H7 (cell line): ENCODE measurements around the gene BBOF1. TPM values are rescaled to one million over a fixed set of nuclear protein-coding genes. Genes with fewer than 3 reads are reported as not detected.

Experiments used
- DNase-seq: peaks from one replicate; pipeline ENCODE4 v3.0.0; 2012
- H3K27me3 ChIP-seq: 2 replicates; pipeline ENCODE4 v1.6.0; 2011; ENCODE audit warnings: mild to moderate bottlenecking, low read length; ENCODE audit not compliant: control insufficient read depth, insufficient read depth
- H3K36me3 ChIP-seq: replicated peaks from 2 replicates; pipeline ENCODE4 v1.5.1; 2011; ENCODE audit warnings: low read length; ENCODE audit not compliant: control insufficient read depth, insufficient read depth
- H3K4me3 ChIP-seq: 2 replicates; pipeline ENCODE4 v1.5.1; 2011; ENCODE audit warnings: low read depth, mild to moderate bottlenecking, control low read depth, low read length, moderate library complexity; ENCODE audit not compliant: insufficient read depth
- total RNA-seq: library from RNA; depleted of rRNA; stranded (reverse); fragments of >200 nt; shearing (Covaris generic); gene quantifications from 2 replicates; pipeline ENCODE4 v1.2.3, GENCODE V29; 2014

BBOF1 gene
- total RNA-seq, 1 experiment from 2014 or later, result 0.31 TPM

DNA sequence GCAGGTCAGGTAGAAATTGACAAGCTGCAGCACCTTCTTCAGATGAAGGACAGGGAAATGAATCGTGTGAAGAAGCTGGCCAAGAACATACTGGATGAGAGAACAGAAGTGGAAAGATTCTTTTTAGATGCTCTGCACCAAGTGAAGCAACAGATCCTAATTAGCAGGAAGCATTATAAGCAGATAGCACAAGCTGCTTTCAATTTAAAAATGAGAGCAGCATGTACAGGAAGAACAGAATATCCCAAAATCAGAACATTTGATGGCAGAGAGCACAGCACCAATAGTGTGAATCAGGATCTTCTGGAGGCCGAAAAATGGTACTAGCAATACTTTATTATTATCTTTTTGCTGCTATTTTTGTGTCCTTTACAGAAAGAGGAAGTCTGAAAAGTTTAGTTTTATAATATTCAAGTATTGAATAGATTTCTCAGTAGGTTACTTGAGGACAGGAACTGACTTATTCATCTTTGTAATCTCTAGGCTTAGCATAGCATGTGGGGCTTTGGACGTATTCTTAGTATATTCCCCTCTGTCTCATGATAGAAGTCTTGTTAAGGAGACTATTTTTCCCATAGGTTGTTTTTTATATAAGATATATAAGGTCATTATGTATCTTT is 30.8 kb downstream of the BBOF1 start:
- Histone ChIP-seq H3K27me3 (no peaks in the 10 kb centered on the region), H3K4me3 (no peak overlapping the region), H3K36me3 (no peaks in the 10 kb centered on the region)
- no peak for DNase-seq

DNA sequence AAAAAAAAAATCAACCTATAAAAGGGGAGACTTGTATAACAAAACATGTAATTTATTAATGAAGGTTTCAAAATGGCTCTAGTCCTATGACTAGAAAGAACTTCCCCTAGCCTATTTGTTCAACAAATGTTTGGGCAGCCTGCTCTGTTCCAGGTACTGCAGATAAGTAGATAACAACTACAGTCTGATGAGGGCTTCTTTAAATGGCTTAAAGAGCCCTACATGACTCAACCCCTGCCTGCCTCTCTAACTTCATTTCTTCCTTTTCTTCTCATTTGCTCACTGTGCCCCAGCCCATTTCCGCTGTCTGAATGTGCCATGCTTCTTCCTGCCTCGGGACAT is 43.6 kb downstream of the BBOF1 start:
- no peak for DNase-seq
- Histone ChIP-seq H3K27me3 (no peaks in the 10 kb centered on the region), H3K36me3 (peaks cover 5% of the 10 kb centered on the region), H3K4me3 (no peak overlapping the region)

DNA sequence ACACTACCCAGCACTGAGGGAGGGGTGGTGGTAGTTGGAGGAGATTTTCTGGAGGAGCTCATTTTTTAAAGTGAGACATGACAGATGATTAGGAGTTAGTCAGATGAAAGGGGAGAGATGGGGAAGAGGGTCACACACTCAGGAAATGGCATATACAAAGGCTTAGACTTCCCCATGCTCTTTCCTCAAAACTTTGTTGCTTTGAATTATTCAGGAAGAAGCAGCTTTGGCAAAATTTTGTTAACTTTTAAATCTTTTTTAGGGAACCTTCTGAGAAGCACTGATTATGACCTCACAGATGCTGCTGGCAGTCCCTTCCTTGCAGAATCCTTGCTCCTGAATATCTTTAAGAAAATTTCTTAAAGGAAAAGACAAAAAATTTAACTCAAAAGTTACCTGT is 45.3 kb downstream of the BBOF1 start:
- H3K27me3 ChIP-seq, result no peaks in the 10 kb centered on the region
- H3K36me3 ChIP-seq, result peaks cover 5% of the 10 kb centered on the region
- DNase-seq, result no peak
- no peak overlapping the region for H3K4me3 ChIP-seq

DNA sequence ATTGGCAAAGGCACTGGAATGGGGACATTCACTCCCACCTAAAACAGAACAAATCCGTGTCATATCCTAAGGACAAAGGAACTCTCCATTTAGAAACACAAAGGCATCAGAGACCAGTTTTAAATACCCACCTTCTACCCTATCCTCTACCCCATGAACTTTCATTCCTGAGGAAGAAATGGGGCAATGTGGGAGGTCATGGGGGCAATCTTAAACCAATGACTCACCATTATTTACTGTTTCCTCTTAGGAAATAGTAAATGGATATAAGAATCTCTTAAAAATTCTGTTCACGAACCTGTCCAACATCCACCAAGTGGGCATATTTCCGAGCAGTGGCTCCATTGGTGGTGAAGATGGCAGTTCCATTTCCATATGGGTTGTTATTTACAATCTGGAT is 45.7 kb downstream of the BBOF1 start:
- H3K4me3 ChIP-seq, result no peak overlapping the region
- H3K36me3 ChIP-seq, result peaks cover 5% of the 10 kb centered on the region
- no peak for DNase-seq
- H3K27me3 ChIP-seq, result no peaks in the 10 kb centered on the region

DNA sequence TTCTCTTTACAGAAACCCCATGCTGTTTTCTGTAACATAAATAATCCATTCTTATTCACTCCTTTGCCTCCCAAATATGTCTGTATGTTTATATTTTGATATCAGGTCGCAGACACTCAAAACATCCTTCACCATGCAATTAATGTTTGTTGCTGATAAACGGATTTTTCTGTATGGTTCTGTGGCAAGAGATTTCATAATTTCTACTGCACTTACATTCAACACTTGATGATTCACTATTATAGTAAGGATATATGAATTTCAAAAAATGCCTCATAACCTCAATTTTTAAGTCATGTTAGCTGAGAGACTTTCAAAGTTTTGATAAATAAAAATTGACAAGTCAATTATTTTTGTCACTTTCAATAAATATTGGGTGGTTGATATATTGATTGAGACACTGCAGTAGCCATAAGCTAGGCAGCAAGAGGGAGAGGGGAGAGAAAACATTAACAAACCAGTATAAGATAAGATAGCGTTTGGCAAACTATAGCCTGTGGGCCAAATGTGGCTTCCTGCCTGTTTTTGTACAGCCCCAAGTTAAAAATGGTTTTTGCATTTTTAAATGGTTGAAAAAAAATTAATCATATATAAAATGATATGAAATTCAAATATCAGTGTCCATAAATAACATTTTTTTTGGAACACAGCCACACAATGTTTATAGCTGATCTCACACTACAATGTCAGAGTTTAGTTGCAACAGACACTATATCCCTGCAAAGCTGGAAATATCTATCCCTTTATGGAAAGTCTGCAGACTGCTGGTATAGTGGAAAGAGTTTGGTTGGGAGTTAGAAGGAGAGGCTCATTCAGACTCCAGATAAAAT is 46.8 kb downstream of the BBOF1 start:
- DNase-seq, result no peak
- Histone ChIP-seq H3K36me3 (peaks cover 3% of the 10 kb centered on the region), H3K4me3 (no peak overlapping the region), H3K27me3 (no peaks in the 10 kb centered on the region)

- Histone ChIP-seq H3K36me3 (no peaks in the 10 kb centered on the region), H3K27me3 (no peaks in the 10 kb centered on the region), H3K4me3 (no peak overlapping the region)
- DNase-seq, result no peak
Observed at GRCh38 chr14:74077401-74077800, 58.3 kb downstream of the BBOF1 start.

DNA sequence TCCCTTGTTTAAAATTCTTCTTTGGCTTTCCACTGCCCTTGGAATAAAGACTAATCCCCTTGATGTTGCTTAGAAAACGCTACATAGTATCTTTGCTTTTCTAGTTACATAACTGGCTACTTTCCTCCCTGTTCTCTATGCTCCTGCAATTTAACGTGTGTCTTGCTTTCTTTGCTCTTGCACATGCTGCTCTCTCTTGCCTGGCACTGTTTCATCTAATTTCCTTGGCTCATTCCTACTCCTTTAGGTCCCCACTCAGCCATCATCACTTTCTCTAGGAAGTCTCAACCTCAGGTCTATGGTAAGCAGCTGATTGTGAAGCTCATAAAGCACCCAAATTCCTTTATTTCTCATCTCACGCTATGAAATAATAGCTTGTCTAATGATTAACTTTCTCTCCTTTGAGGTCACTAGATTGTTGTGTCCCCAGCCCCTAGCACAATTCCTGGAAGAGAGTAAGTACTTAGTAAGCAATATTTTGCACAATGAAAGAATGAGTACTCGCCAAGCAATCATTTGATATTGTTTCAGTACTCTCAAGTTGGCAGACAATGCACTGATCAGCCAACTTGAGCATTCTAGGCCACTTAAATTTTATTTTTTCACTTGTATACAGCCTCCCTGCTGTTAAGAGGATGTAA is 61.8 kb downstream of the BBOF1 start:
- DNase-seq, result no peak
- Histone ChIP-seq H3K36me3 (no peaks in the 10 kb centered on the region), H3K4me3 (no peak overlapping the region), H3K27me3 (no peaks in the 10 kb centered on the region)

GRCh38 chr14:74081491-74081890 is 62.3 kb downstream of the BBOF1 start:
- H3K4me3 ChIP-seq, result no peak overlapping the region
- no peaks in the 10 kb centered on the region for H3K27me3 ChIP-seq
- no peaks in the 10 kb centered on the region for H3K36me3 ChIP-seq
- DNase-seq, result no peak

GRCh38 chr14:74083161-74083560 is 64.0 kb downstream of the BBOF1 start:
- Histone ChIP-seq H3K27me3 (no peaks in the 10 kb centered on the region), H3K36me3 (no peaks in the 10 kb centered on the region), H3K4me3 (peak overlapping the region; percentile 92)
- DNase-seq, result no peak

DNA sequence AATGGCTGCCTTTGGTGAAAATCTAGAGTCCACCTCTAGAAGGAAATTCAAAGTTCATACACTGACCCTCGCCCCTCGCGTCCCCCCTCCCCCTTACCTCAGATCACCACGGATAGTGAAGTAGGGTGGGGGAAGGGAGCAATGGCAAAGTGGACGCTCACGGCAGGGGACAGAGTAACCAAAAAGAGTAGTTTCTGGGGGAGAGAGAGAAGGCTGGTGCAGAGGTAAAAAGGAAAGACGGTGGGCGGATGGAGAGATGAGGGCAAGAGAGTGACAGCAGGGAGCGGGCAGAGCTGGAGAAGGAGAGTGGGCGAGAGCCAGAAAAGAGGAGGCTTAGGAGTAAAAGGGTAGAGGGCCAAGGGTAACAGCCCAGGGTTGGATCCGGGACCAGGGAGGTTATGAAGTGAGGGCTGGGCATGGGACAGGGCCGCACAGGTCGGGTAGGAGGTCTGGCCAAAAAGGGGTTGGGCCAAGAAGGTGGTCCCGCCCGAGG is 64.7 kb downstream of the BBOF1 start:
- no peaks in the 10 kb centered on the region for H3K27me3 ChIP-seq
- H3K4me3 ChIP-seq, result peak overlapping the region; percentile 92
- peak; percentile 38 for DNase-seq
- no peaks in the 10 kb centered on the region for H3K36me3 ChIP-seq

DNA sequence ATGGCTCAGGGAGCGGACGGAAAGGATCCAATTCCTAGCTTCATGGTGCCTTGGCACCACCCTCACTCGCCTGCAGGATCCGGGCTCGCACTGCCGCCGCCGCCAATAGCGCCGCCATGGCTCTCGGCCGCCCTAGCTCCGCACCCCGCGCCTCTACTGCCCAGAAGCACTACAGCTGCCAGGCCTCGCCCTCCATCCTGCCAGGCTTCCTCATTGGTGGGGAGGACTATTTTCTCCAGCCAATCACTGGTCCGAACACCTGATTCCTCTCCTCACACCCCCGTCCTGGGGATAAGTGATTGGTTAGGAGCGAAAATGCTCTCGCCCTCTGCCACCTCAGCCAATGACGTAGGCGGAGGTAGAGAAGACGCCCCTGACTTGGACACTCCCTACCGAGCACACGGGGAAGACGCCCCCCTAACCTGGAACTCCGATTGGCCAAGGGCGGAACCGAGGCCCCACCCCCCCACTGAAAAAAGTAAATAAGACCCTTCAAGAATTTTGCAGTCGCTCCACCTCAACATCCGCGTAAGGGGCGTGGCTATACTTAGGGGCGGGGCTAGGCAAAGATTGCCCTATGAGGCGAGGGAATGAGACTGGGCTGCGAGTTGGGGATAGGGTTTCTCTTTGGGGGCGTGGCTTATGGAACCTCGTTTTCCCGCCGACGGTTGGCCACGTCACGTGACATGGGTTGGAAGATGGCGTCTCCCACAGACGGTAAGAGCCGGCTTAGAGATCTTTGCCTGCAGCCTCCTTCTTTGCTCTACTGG is 65.3 kb downstream of the BBOF1 start, which contains the start of the genes ALDH6A1 and LIN52:
ALDH6A1 (minus strand) TSS at position 177 of the 770 bp plus-strand sequence; CDS start at position 118, 59 bp downstream.
LIN52 (plus strand) TSS at position 680 of the 770 bp plus-strand sequence; CDS start at position 699, 19 bp downstream.
- H3K4me3 ChIP-seq, result peak within 1 kb of the TSS; percentile 92
- peak; percentile 98 for DNase-seq
- H3K27me3 ChIP-seq, result no peaks in the 10 kb centered on the region

GRCh38 chr14:74085047-74085637 is 66.0 kb downstream of the BBOF1 start:
- Histone ChIP-seq H3K27me3 (no peaks in the 10 kb centered on the region), H3K4me3 (peak overlapping the region; percentile 66), H3K36me3 (no peaks in the 10 kb centered on the region)
- peak; percentile 35 for DNase-seq

More for the DNA sequence above, 65.3 kb downstream of the BBOF1 start, which contains the start of the genes ALDH6A1 and LIN52:
- H3K36me3 ChIP-seq, result no peaks in the 10 kb centered on the region

DNA sequence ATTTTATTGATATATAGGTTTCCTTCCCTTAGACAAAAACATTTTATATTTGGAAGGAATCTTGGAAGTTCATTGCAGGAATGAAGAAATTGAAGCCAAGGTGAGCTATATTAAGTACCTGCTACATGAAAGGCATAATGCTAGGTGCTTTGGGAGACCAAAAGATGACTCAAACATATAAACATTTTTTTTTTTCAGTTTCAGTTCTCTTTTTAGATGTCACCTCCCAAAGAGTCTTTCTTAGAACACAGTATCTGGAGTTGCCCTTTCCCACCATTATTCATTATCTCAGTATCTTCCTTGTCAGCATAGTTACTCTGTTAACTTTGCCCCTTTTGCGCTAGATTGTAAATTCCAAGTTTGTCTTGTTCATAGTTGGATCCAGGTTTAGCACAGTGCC is 66.7 kb downstream of the BBOF1 start:
- Histone ChIP-seq H3K27me3 (no peaks in the 10 kb centered on the region), H3K4me3 (no peak overlapping the region; the same call in 1 of the 2 replicates), H3K36me3 (no peaks in the 10 kb centered on the region)
- no peak for DNase-seq
